GM18517 (cell line): ENCODE data around the gene STARD8.
"Not testable (repeated sequence)": the region's sequence is repeated elsewhere in the genome, so short reads cannot be mapped to it uniquely, and the experiment has no call there.

ENCODE experiments used
- ATAC-seq: cut with Tn5 transposase; IDR thresholded peaks from one replicate; pipeline ENCODE4 v1.9.1; 2021; ENCODE audit warnings: mild to moderate bottlenecking, moderate library complexity; ENCODE audit not compliant: unreplicated experiment

Gene STARD8

DNA sequence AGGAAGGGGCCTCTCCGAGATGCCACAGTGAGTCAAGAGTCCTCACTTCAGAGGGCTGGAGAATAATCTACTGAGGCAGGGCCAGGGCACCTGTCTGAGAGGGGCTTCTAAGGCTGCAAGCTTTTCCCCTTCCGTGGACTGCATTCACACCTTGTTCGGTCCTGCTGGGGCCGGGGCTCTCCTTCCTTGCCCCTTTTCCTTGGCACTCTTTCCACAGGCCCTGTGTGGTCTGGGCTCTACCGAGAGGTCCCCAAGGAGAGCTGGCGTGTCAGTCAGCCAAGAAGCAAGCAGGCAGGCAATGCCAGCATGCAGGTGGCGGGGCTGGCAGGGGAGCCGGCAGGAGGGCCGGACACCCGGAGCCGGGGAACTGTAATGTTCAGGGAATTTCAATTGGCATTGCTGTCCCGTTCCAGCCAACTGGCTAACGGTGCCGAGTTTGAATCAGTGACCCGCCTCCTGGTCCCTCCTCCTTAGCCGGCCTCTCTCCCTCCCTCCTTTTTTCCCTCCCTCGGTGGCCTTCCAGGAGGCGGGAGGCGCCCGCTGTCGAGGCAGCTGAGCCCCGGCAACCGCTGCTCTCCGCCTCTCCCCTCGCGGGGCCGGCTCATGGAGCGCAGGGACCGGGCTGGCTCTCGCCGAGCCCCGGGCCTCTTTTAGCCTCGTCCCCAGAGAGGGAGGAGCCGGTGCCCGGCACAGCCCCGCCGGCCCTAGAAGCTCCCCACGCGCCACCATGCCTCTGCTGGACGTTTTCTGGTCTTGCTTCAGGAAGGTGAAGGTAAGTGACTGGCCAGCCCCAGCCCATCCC is at the start of gene STARD8:
Gene STARD8 (plus strand): TSS at position 511 of the 802 bp plus-strand sequence. CDS start 217 bp downstream, at position 728.
- no peak for ATAC-seq

GRCh38 chrX:68598841-68599240 is 48.6 kb upstream of the STARD8 start:
- ATAC-seq, result no peak

GRCh38 chrX:68599256-68600152 is 48.0 kb upstream of the STARD8 start:
- ATAC-seq, result no peak

- ATAC-seq, result not testable (repeated sequence)
Measured at GRCh38 chrX:68604216-68604615, 43.2 kb upstream of the STARD8 start.

DNA sequence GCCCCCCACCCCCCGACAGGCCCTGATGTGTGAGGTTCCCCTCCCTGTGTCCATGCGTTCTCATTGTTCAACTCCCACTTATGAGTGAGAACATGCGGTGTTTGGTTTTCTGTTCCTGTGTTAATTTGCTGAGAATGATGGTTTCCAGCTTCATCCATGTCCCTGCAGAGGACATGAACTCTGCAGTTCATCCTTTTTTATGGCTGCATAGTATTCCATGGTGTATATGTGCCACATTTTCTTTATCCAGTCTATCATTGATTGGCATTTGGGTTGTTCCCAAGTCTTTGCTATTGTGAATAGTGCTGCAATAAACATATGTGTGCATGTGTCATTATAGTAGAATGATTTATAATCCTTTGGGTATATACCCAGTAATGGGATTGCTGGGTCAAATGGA is 32.7 kb upstream of the STARD8 start:
- ATAC-seq, result not testable (repeated sequence)

- no peak for ATAC-seq
Measured at GRCh38 chrX:68627986-68628385, 19.5 kb upstream of the STARD8 start.

- ATAC-seq, result not testable (repeated sequence)
Measured at GRCh38 chrX:68629936-68630335, 17.5 kb upstream of the STARD8 start.

DNA sequence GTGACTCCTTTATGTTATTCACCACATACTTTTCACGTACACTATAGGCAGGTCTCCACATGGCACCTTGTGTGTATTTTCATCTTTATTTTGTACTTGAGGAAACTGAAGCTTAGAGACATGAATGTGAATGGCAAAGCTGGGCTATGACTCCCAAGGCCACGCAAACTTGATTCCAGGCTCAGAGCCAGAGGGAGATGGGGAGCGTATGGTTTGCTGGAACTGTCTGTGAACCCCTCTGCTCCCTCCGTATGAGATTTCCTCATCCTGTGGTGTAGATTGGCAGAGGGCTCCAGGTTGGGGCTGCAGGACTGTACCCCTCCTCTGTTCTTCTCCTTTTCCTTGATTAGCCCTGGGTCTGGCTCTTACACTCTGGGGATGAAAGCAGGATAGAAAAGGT is 16.1 kb upstream of the STARD8 start:
- ATAC-seq, result no peak

GRCh38 chrX:68632491-68632890 is 15.0 kb upstream of the STARD8 start:
- no peak for ATAC-seq

- no peak for ATAC-seq
Measured at GRCh38 chrX:68633981-68634380, 13.5 kb upstream of the STARD8 start.

- no peak for ATAC-seq
Measured at GRCh38 chrX:68634649-68635227, 12.7 kb upstream of the STARD8 start.

DNA sequence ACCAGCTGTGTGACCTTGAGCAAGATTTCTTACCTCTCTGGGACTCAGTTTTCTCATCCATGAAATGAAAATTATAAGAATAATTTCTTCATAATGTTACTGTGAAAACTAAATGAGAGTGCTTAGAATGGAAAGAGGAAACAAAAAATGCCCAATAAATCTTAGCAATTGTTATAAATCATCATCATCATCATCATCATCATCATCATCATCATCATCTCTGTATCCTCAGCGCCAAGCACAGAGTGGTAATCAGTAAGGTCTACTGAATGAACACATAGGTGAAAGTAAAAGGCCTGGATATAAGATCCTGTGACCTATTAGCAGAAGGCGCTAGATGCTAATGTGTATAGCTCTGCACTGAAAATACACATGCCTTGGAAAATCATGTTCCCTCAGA is 6.8 kb upstream of the STARD8 start:
- no peak for ATAC-seq

- ATAC-seq, result no peak
Measured at GRCh38 chrX:68644861-68645260, 2.6 kb upstream of the STARD8 start.

DNA sequence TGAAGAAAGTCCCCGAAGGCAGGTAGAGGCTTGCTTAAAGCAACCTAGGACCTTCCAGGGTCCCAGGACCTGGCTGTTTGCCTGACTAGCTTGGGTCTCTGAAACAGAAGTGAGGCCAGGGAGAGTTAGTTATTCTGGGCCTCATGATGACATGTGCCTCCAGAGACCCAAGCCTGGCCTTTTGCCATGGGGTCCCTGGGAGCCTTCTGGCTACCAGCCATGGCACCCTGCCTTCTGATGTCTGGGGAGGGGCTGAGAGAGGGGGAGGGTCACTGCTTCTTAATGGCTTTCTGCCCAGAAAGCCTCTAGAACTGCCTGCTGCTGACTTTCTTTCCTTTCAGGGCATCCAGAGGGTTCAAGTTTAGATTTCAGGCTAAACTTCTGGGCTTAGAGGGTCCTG is 1.0 kb upstream of the STARD8 start:
- no peak for ATAC-seq

DNA sequence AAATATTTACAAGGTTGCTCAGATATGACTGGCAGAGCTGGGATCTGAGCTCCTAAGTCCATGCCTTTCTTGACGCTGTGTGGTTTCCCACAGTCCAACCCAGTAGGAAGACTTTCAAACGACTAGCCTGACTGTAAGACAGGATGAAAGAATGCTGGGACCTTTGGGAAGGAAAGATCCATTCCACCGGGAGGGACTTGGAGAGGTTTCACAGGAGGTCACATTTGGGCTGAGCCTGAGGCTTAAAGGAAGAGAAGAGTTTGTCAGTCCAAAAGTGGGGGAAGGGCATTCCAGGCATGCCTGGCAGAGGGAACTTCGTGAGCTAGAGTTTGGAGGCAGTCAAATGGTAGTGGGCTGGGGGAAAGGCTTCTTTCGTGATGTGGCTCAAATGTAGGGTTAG is 1.5 kb downstream of the STARD8 start:
- ATAC-seq, result no peak

DNA sequence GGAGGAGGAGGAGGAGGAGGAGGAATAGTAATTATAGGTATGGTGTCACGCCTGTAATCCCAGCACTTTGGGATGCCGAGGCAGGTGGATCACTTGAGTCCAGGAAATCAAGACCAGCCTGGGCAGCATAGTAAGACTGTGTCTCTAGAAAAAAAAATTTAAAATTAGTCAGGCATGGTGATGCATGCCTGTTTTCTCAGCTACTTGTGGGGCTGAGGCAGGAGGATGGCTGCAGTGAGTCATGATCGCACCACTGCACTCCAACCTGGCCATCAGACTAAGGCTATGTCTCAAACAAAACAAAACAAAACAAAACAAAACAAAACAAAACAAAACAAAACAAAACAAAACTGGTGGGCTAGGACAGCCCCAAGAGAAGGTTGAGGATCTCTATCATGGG is 3.0 kb downstream of the STARD8 start:
- no peak for ATAC-seq

- ATAC-seq, result no peak
Measured at GRCh38 chrX:68651110-68651509, 3.6 kb downstream of the STARD8 start.

- no peak for ATAC-seq
Measured at GRCh38 chrX:68652326-68653170, 5.1 kb downstream of the STARD8 start.

GRCh38 chrX:68654693-68655092 is 7.2 kb downstream of the STARD8 start:
- no peak for ATAC-seq

DNA sequence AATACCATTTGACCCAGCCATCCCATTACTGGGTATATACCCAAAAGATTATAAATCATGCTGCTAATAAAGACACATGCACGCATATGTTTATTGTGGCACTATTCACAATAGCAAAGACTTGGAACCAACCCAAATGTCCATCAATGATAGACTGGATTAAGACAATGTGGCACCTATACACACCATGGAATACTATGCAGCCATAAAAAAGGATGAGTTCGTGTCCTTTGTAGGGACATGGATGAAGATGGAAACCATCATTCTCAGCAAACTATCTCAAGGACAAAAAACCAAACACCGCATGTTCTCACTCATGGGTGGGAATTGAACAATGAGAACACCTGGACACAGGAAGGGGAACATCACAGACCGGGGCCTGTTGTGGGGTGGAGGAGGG is 9.0 kb downstream of the STARD8 start:
- ATAC-seq, result not testable (repeated sequence)

DNA sequence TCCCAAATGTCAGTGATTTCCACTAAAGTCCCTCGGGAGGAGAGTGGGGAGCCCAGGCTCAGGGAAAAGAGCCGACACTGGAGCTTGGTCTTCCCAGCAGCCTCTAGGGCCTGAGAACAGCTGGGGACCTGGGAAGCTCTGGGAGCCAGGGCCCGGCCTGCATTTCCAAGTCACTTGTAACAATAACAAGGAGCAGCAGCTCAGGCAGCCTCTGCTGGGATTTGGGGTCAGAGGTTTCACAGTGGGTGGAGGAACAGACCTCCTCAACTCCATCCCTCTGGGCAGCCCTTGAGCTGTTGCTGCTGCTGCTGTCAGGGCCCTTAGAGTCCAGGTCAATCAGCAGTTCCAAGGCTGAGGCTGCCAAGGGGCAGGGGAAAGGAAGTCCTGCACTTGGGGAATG is 11.1 kb downstream of the STARD8 start:
- no peak for ATAC-seq
